ENCODE measurements around the gene SIGLEC9.
"Not testable (repeated sequence)": the region's sequence is repeated elsewhere in the genome, so short reads cannot be mapped to it uniquely, and the experiment has no call there.

Gene SIGLEC9

DNA sequence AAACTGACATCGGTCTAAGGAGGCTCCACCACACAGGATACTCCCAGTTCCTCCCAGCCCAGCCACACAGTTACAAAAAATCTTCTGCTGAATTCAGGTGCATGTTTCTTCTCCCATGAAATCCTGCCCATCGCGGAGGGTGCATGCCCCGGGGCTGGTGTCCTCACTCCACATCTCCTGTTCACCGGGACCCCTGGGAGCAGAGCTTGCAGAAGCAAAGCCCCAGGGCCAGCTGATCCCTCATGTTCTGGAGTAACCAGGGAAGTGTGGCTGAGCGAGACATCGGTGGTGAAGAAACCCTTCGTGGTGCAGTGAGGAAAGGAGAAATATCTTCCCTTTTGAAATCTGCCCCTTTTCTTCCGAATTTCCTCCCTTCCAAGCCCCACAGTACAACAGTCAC is 904 bp upstream of the SIGLEC9 start:
- no peak for DNase-seq (ENCODE audit: low read depth)

DNA sequence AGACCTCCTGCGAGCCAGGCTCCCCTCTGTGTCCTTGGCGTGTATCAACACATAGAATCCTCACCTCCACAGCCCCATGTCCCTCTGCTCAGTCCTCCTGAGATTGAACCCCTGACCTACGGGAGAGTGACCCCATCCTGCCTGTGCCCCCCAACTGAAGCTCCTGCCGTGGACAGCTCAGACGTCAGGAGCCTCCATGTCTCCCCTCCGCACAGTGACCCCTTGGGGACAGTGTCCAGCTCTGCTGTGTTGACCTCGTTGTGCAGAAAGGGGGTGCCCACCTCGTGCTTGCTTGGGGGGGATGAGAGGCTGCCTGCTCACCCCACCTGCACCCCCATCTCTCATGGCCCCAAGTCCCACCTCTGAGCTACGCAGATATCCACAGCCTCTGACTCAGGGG is 490 bp upstream of the SIGLEC9 start:
- DNase-seq (ENCODE audit: low read depth), result no peak

DNA sequence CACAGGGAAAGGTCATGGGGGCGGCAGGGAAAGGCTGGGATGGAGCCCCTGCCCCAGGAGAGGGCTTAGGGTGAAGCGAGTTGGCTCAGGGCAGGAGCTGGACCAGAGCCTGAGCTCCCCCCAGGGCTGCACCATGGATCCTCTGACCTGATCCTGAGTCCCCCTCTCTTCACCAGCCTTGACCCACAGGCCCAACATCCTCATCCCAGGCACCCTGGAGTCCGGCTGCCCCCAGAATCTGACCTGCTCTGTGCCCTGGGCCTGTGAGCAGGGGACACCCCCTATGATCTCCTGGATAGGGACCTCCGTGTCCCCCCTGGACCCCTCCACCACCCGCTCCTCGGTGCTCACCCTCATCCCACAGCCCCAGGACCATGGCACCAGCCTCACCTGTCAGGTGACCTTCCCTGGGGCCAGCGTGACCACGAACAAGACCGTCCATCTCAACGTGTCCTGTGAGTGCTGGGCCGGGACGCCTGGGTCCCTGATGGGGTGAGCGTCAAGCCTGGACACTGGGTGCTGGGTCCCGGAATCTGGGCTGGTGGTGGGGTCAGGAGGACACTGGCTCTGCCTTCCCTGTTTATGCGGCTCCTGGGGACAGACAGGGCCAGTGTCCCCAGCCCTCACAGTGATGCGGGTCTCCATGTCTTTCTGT is 842 bp downstream of the SIGLEC9 start:
- DNase-seq (ENCODE audit: low read depth), result no peak

DNA sequence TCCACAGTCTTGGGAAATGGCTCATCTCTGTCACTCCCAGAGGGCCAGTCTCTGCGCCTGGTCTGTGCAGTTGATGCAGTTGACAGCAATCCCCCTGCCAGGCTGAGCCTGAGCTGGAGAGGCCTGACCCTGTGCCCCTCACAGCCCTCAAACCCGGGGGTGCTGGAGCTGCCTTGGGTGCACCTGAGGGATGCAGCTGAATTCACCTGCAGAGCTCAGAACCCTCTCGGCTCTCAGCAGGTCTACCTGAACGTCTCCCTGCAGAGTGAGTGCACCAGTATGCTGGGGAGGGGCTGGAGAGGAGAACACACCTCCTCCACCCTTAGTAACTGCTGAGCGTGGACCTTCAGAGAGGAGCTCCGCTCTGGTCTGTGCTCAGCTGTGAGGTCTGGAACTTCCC is 2.3 kb downstream of the SIGLEC9 start:
- no peak for DNase-seq (ENCODE audit: low read depth)

DNA sequence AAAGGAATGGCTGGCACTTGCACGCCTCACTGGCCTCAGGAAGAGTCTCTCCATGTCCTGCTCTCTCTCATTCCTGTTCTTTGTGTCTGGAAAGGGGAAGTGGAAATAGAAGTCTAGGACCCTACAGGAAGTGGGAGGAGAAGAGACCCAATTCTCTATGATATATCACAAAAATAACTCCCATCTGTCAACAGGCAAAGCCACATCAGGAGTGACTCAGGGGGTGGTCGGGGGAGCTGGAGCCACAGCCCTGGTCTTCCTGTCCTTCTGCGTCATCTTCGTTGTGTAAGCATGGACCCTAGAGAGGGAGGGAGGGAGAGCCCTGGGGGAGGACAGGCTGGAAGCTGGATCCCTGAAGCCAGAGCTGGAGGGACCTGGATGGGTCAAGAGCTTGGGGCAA is 3.0 kb downstream of the SIGLEC9 start:
- DNase-seq (ENCODE audit: low read depth), result peak; percentile 61

DNA sequence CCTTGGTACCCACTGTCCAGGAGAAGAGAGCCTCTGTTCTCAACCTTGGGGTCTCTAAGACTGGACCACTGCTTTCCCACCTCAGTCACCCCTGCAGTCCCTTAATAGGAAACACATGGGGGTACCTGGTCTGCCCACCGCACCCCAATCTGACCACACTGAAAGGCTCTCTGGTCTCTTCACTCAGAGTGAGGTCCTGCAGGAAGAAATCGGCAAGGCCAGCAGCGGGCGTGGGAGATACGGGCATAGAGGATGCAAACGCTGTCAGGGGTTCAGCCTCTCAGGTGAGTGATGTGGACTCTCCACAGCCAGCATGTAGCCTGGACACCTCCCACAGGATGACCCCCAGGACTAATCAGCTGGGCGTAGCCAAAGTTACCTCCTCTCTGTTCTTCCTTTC is 3.5 kb downstream of the SIGLEC9 start:
- no peak for DNase-seq (ENCODE audit: low read depth)

DNA sequence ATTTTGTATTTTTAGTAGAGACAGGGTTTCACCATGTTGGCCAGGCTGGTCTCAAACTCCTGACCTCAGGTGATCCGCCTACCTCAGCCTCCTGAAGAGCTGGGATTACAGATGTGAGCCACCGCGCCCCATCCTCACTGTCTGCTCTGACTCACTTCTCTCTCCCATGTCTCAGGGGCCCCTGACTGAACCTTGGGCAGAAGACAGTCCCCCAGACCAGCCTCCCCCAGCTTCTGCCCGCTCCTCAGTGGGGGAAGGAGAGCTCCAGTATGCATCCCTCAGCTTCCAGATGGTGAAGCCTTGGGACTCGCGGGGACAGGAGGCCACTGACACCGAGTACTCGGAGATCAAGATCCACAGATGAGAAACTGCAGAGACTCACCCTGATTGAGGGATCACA is 5.0 kb downstream of the SIGLEC9 start:
- DNase-seq (ENCODE audit: low read depth), result no peak

DNA sequence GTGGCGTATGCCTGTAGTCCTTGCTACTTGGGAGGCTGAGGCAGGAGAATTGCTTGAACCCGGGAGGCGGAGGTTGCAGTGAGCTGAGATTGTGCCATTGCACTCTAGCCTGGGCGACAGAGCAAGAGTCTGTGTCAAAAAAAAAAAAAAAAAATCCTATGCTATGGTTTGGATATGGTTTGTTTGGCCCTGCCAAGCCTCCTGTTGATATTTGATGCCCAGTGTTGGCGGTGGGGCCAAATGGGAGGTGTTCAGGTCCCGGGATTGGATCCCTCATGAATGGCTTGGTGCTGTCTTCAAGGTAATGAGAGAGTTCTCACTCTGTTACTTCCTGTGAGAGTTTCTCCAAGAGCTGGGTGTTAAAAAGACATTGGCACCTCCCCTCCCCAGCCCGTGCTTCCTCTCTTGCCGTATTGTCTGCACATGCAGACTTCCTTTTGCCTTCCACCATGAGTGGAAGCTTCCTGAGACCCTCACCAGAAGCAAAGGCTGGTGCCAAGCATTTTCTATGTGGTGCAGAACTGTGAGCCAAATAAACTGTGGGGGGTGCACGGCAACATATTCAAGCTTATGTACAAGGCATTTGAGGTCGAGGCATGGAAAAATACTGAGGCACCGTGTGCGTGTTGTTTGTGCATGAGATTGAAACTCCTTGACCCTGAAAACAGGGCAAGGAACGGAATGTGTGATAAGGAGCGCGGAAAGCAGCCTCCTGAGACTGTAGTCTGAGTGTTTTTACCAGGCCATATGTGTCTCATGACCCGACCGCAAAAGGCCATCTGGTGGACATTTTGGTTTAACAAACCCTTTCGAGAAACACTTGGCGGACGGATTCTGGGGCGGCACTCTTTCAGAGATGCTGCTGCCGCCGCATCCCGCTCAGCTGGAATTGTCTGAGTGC is 7.3 kb downstream of the SIGLEC9 start:
- DNase-seq (ENCODE audit: low read depth), result peak; percentile 5

DNA sequence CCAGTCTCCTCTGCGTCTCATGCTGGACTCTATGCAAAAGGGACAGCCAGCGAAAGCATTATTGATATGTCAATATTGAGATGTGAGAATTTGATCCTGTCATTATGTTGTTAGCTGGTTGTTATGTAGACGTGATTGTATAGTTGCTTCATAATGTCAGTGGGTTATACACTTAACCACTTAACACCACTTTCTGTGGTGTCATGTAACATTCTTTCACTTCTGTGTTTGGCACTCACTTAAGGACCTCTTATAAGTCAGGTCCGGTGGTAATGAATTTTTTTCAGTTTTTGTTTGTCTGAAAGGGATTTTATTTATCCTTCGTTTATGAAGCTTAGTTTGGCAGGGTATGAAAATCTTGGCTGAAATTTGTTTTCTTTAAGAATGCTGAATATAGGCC is 10.3 kb downstream of the SIGLEC9 start:
- DNase-seq (ENCODE audit: low read depth), result no peak

DNA sequence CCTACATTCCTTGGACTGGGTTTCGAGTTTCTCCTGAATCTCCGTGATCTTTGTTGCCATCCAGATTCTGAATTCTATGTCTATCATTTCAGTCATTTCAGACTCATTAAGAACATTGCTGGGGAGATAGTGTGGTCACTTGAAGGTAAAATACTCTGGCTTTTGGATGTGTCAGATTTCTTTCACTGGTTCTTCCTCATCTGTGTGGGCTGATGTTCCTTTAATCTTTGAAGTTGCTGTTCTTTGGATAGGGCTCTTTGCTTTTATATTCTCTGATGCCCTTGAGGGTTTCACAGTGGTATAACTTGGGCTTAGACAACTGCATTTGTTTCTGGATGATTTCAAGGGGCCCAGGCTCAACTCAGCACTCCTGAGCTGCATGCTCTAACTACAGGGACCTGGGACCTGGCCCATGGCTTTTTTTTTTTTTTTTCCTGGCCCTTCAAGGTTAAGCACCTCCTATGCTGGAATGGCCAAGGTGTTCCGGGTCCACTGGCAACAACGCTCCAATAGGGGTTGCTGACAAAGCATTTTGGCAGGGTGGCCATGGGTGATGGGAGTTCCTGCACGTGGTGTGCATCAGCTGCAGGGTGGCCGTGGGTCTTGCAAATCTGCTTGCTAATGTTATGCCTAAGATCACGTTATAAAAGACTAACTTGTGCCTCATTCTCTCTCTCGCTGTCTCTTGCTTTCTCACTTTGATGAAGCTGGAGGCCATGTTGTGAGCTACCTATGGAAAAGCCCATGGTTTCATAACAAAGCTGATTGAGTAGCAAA is 11.5 kb downstream of the SIGLEC9 start:
- no peak for DNase-seq (ENCODE audit: low read depth)

DNA sequence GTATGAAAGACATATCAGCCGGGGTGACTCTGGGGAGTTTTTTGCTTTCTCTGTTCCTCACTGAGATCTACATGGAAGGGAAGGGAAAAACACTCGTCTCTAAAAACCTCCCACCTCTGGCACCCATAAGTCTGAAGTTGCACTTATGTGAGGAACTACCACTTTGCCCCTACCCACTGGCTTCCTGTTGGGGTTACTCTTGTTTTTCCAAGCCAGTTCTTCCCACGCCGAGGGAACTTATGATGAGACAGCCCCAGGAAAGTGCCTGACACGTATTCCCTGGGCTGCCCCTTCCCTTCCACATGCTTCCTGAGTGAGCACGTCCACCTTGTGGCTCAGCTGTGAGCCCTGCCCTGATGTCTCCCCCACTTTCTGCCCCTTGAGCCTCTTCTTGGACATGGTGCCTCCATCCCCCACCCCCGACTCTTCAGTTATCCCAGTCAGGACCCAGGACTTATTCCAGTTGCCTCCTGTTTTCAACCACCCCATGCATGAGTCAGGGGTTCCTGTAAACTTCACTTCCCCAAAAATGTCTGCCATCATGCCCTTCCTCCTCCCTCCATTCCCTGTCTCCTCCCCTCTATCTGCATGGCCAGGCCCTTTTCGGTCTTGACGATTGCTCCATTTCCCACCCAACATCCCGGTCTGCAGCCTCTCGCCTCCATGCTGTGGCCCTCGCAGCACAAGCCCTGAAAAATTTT is 12.3 kb downstream of the SIGLEC9 start:
- no peak for DNase-seq (ENCODE audit: low read depth)

DNA sequence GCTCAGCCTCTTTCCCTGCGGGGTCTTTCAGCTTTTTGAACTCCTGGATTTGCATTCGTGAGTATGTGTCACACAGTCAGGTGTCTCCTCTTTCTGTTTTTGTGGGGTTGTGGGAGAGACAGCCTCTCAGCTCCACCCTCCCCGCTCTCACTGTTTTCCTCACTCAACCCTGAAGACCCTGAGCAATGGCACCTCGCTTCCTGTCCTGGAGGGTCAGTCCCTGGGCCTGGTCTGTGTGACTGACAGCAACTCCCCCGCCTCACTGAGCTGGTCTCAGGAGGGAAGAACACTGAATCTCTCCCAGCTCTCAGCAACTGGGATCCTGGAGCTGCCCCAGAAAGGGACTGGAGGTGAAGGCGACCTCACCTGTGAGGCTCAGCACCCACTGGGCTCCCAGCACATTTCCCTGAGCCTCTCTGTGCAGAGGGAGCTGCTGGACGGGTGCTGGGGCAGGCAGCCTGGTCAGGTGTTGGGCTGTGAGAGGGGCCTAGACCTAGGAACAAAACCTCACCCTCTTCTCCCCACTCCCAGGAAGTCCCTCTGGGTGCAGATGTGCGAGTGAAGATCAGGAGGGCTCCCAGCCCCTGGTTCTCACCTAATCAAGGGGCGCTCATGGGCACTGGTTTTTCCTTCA is 13.2 kb downstream of the SIGLEC9 start:
- no peak for DNase-seq (ENCODE audit: low read depth)

DNA sequence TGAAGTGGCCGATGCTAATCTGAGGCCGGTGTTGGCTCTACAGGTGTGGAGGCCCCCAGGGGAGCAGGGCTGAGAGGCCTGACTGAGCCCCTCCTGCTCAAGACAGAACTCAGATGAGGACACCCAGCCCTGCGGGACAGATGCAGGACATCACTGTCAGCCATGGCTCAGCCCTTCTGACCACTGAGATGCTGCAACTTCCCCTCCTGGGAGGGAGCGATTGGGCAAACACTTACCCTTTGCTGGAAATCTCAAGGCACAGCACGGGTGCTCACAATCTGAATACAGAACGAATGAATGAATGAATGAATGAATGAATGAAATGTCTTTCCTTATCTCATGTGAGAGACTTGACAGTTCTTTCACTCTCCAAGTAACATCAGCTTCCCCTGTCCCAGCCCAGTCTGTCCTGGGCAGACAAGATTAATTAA is 13.9 kb downstream of the SIGLEC9 start:
- DNase-seq (ENCODE audit: low read depth), result no peak

DNA sequence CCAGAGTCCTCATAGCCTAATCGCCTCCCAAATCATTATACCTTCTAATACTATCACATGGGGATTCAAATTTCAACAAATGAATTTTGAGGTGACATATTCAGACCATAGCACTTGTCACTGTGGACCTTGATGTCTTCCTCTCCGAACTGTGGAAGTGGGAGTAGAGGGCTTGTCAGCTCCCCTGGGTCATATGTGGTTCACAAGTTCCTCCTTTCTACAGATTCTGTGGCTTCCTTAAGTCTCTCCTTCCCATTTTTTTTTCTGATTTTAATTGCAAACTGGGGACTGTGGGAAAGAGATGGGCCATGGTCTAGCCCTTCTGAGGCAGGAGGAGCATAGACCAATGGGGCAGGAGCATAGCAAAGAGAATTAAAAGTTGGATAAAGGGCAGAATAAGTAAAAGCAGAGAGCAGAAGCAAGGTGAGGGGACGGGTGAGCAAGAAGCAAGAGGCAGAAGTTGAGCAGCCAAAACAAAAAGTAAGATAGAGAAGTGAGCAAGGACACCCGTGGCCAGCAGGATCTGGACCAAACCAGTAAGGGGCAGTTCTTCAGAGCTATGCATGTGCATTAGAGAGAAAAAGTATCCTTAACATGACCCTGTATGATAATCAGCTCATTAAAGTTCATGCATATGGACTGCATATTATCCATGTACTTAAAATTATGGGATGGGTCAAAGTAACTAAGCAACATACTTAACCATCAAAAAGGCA is 14.8 kb downstream of the SIGLEC9 start:
- DNase-seq (ENCODE audit: low read depth), result no peak

DNA sequence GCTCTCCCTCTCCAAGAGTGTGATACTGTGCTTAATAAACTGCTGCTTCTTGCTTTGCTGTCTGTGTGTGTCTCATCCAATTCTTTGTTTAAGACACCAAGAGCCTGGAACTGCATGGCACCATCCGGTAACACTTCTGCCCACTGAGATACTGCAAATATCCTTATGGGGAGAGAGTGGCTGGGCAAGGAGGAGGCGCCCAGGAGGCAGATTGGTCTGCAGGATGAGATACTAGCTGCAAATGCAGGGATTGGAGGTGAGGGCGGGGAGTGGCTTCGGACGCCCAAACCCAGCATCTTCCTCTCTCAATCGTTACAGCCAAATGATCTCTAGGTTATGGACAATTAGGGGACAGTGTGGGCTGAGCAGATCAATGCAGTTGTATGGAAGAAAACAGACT is 15.7 kb downstream of the SIGLEC9 start:
- DNase-seq (ENCODE audit: low read depth), result no peak

DNA sequence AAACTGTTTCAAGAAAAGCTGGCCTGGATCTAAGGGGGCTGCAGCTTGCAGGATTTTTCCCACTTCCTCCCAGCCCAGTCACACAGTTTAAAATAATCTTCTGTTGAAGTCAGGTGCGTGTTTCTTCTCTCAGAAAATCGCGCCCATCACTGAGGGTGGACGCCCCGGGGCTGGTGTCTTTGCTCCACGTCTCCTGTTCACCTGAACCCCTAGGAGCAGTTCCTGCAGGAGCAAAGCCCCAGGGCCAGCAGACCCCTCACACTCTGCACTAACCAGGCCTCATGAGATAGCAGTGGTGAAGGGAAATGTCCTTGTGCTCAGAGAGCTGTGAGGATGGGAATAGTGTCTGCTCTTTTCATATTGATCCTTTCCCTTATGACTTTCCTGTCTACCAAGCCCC is 16.5 kb downstream of the SIGLEC9 start:
- no peak for DNase-seq (ENCODE audit: low read depth)

DNA sequence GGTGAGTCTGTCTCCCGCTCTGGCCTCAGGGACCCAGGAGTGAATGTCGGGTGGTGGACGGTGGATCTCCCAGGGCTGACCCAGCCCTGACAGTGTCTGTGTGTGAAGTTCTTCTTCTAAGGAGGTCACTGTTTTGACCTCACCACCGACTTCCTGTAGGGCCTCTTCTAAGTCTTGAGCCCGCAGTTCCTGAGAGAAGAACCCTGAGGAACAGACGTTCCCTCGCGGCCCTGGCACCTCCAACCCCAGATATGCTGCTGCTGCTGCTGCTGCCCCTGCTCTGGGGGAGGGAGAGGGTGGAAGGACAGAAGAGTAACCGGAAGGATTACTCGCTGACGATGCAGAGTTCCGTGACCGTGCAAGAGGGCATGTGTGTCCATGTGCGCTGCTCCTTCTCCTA is 17.4 kb downstream of the SIGLEC9 start, which contains the start of gene SIGLEC7:
TSS of gene SIGLEC7 (plus strand) at position 183 of the 400 bp plus-strand sequence. CDS start at position 252, 69 bp downstream.
- no peak for DNase-seq (ENCODE audit: low read depth)

DNA sequence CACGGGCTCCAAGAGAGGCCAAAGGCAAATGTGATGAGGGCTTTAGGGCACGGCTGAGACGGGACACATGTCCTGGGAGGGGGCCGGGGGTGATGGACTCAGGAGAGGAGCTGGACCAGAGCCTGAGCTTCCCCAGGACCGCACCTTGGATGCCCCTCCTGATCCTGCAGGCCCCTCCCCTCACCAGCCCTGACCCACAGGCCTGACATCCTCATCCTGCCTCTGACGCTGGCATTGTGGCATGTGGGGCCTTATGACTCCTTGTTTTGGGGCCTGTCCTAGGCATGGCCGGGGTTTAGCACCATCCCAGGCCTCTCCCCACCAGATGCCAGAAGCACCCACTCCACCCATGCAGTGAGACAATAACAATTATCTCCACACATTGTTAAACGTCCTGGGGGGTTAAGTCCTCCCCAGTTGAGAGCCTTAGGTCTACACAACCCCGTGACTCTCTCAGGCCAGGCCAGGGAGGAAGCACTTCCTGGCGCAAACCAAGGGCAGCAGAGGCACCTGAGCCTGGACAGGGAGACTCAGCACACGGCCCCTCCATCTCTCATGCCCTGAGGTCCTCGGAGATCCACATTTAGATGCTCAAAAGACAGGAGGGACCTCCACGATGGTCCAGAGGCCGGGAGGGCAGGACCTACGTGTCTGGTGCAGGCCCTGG is 18.2 kb downstream of the SIGLEC9 start:
- DNase-seq (ENCODE audit: low read depth), result not testable (repeated sequence)

DNA sequence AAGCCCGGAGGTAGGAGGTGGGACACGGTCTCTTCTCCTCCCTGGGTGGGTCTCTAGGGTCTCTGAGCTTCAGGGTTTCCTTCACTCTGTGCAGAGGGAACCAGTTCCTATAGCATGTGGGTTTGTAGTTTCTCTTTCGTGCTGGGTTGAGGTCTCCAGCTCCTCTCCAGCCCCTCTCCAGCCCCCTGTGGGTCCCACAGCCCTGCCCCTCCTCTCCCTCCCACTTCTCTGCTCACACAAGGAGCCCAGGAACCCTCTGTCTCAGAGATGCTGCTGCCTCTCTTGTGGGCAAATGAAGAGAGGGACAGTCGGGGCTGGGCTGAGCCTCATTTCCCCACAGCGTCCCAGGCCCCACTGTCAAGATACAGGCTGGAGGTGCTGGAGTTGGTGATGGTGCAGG is 18.8 kb downstream of the SIGLEC9 start:
- DNase-seq (ENCODE audit: low read depth), result no peak

DNA sequence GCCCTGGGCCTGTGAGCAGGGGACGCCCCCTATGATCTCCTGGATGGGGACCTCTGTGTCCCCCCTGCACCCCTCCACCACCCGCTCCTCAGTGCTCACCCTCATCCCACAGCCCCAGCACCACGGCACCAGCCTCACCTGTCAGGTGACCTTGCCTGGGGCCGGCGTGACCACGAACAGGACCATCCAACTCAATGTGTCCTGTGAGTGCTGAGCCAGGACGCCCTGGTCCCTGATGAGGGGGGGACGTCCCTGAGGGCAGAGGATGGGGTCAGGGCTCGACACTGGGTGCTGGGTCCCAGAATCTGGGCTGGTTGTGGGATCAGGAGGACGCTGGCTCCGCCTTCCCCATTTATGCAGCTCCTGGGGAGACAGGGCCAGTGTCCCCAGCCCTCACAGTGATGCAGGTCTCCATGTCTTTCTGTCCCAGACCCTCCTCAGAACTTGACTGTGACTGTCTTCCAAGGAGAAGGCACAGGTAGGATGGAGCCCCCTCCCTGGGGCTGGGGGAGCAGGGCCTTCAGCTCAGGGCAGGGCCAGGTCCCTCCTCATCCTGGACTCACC is 19.9 kb downstream of the SIGLEC9 start:
- no peak for DNase-seq (ENCODE audit: low read depth)

Data from ELR (cell line).